ENCODE data around the gene PIK3R5.

PIK3R5 gene

DNA sequence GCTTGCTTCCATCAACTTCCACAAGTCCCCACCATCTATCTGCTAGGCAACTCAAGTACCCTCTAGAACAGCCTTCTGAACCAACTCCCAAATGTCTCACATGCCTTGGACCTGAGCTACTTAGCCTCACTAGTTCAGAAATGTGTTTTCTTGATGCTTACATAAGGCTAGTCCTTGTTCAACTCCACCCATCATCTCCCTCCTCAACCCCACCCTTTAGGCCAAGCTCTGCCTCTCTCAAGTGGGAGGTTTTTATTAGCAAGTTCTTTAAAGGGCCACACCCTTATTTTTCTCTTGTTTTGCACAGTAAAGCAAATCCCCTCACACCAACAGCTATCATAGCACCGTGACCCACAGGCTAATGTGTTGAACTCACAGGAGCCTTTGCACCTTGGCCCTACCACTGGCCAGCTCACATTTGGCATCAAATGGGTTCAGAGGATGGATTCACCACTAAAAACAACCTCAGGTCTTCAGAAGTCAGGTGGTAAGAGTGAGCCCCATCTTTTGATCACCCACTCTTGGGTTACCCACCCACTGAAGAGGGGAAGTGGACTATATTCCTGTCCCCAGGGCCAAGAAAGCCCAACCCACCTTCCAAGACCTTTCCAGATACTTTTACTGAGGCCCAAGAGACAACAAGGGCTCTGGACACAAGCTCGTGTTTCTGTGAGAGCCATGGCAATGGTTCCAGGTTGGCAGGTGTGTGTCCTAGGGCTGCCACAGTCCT is 12.2 kb downstream of the PIK3R5 start:
- DNase-seq (ENCODE audit: low read depth in 1 of 2, low spot score in 1 of 2), result no peak

DNA sequence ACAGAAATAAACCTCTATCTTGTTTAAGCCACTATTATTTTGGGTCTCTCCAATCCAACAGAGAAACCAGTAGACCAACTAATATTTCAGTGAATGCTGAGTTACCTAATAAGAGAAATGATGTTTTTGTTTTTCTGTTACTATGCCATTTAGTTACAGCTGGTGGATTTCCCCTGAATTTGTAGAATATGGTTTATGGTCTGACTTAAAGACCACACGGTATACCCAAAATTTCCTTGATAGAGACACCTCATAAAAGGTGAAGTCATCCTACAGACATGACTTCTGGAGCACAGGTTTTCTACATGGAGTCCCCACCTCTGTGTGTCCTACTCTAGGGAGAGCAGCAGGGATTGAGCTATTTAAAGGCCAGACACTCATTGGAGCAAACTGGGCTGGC is 13.3 kb downstream of the PIK3R5 start:
- no peak for DNase-seq (ENCODE audit: low read depth in 1 of 2, low spot score in 1 of 2)

DNA sequence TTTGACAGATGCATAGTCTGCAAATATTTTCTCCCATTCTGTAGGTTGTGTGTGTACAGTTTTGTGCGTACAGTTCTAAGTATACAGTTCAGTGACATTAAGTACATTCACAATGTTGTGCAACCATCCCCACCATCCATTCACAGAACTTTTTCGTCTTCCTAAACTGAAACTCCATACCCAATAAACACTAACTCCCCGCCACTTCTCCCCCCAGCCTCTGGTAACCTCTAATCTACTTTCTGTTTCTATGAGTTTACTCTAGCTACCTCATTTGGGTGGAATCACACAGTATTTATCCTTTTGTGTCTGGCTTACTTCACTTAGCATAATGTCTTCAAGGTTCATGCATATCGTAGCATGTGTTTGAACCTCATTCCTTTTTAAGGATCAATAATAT is 14.3 kb downstream of the PIK3R5 start:
- DNase-seq (ENCODE audit: low read depth in 1 of 2, low spot score in 1 of 2), result no peak

DNA sequence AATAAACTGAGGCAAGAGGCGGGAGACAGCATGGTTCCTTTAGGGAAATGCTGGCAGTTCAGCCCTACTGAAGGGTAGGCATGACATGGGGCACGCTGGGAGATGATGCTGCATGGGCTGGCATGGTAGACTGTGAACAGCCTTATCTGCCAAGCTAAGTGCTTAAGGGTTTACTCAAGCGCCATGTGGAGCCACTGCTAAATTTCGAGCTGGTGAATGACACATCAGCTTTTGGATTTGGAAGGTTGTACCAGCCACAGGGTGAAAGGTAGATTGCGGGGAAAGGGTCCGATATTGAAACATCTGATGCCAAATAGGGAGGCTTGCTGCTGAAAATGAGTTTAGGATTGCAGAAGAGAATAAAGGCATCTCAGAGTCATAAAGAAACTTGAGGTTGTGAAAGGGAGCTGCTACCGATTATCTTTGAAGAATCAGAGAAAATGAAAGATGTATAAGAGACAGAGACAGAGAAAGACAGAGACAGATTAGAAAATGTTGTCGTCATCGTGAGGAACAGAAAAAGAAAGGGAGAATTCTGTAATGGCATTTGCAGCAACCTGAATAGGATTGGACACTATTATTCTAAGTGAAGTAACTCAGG is 16.3 kb downstream of the PIK3R5 start:
- no peak for DNase-seq (ENCODE audit: low read depth in 1 of 2, low spot score in 1 of 2)

DNA sequence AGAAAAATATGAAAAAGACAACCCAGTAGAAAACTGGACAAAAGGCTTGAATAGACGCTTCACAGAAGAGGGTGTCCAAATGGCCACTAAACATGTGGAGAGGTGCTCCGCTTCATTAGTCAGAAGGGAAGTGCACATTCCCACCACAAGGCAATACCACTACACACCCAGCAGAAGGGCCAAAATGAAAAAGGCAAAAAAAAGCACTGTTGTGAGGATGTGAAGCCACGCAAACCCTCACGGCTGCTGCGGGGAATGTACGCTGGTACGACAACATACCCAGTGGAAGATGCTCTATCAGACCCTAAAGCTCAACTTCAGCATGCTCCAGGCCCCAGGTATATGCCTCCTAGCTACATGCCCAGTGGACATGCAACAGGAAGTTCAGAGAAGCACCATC is 17.0 kb downstream of the PIK3R5 start:
- DNase-seq (ENCODE audit: low read depth in 1 of 2, low spot score in 1 of 2), result no peak

DNA sequence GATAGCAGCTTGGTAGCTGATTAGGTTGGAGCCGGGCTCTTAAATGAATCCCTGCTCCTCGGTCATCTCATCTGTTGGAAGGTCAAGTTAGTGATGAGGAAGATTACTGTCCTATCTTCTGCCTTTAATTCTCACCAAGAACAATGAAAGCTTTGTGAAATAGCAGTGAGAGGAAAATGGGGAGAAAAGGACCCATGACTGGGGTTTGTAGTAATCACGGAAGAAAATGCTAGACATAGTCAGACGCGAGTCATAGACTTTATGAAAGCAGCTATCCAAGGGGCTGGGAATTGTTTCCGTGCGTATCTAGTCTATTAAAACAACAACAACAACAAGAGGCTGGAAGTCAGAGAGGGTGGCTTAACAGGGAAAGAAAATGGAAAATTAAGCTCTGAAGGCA is 18.3 kb downstream of the PIK3R5 start:
- DNase-seq (ENCODE audit: low read depth in 1 of 2, low spot score in 1 of 2), result no peak

DNA sequence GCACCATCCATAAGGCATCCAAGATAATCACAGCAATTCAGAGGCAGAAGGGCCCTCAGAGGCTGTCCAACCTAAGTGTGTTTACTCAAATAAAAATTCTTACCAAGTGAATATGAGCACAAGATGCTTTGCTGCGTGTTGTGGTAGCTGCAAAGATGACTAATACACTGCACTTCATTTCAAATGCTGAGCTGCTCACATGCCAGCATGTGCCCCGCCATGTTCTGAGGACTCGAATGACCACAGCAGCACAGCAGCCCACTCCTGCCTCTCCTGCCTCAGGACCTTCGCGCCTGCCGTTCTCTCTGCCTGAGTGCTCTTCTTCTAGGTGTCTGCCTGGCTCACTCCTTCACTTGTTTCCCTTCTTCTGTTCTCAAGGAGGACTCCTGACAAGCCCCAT is 19.0 kb downstream of the PIK3R5 start:
- DNase-seq (ENCODE audit: low read depth in 1 of 2, low spot score in 1 of 2), result no peak

DNA sequence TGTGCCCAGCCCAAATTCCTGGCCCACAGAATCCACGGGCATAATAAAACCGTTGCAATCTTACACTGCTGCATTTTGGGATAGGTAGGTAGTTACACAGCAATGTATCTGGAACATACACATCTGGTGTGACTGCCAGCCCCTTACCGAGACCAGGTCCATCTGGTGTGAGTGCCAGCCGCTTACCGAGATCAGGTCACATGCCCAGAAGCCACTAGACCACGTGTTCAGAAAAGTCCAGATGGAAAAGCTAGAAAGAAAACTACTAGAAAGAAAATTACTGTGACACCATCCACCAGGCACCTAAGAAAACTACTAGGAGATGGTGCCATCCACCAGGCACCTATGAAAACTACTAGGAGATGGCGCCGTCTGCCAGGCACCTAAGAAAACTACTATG is 19.4 kb downstream of the PIK3R5 start:
- DNase-seq (ENCODE audit: low read depth in 1 of 2, low spot score in 1 of 2), result no peak

DNA sequence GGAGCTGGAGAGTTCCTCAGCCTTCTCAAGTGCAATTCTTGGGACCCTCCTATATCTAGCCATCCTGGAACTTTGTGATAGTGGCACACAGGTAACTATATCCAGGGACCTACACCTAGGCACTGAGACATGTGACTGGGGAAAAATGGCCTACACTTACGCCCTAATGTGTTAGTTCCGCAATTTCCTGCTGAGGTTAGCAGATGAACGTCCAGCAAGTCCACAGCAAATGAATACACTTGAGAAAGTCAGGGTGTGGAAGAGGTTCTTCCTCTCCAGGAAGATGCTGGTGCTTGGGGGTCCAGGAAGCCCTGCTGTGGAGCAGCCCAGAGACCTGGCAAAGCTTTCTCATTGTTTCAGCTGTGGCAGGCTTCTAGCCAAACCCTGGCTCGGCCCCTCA is 20.8 kb downstream of the PIK3R5 start:
- DNase-seq (ENCODE audit: low read depth in 1 of 2, low spot score in 1 of 2), result no peak

DNA sequence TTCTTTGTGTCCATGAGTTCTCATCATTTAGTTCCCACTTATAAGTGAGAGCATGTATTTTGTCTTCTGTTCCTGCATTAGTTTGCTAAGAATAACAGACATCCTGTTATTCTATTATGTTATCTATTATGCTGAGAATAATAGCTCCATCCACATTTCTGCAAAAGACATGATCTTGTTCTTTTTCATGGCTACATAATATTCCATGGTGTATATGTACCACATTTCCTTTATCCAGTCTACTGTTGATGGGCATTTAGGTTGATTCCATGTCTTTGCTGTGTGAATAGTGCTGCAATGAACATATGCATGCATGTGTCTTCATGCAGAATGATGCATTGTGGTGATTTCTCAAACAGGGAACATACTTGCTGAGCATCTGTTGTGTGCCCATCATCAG is 21.4 kb downstream of the PIK3R5 start:
- no peak for DNase-seq (ENCODE audit: low read depth in 1 of 2, low spot score in 1 of 2)

DNA sequence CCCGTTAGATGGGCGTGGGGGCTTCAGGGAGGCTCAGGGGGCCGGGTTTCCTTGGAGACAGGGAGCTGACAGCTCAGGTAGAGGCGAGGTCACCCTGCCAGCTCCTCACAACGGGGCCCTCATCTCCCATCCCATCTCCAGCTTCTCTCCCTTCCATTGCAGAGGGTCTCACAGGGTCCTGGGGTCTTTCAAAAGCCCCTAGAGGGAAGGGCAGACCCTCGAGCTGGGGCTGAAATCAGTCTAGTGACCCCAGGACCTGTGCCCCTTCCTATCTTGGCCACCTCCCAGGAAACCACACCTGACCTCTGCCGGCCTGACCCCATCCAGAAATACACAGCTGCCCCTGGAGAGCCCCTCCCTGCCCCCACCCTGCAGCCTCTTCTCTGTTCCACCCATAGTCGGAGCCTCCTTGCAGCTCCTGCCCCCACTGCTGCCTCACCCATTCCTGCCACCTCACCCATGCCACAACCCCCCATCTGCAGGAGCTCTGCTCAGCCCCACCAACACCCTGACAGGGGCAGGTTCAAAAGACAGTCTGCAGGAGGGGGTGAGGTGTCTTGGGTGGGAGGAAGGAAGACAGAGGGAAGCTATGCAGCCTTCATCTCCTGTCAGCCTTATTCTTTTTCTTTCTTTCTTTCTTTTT is 23.4 kb downstream of the PIK3R5 start:
- DNase-seq (ENCODE audit: low read depth in 1 of 2, low spot score in 1 of 2), result no peak

DNA sequence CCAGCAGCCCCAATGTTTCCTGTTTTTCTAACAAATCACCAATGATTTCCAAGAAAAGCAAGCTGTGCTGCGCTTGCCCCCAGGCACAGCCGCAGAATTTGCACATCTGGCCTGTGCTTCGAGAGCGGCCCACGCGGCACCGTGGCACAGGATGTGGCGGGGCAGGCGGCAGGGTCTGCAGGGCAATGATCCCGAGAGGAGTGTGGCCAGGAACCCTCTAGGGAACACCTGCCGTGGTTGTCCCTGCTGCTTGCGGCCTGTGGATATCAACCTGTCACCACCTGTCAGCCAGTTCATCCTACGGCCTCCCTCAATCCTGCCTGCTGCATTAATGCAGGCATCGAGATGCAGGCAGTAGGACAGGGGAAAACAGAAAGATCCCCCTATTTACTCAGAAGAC is 24.0 kb downstream of the PIK3R5 start:
- peak in 1 of 2 donors; percentile 26 for DNase-seq (ENCODE audit: low read depth in 1 of 2, low spot score in 1 of 2)

DNA sequence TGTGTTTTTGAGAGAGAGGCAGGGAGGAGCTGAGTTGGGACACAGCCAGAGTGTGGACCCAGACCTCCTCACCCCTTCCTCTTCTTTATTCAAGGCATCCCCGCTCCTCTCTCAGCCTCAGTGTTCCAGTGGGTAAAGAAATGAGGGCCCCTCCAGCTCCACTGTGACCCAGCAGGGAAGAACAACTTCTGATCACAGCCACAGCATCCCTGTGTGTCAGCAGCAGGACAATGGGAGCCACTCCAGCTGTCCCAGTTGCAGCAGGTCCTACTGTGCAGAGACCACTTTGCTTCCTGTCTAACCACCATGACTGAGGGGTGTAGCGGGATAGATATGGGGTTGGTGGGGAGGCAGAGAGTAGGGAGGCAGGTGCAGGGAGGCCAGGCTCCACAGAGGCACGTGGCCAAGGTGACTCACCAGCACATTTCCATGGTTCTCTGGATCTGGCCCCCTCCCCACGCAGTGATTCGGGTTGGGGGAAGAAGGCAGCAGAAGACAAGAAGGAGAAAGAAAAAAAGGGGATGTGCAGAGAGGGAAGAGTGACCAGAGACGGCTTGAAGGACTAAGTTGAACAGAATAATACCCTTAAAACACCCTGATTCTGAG is 24.5 kb downstream of the PIK3R5 start:
- DNase-seq (ENCODE audit: low read depth in 1 of 2, low spot score in 1 of 2), result no peak

DNA sequence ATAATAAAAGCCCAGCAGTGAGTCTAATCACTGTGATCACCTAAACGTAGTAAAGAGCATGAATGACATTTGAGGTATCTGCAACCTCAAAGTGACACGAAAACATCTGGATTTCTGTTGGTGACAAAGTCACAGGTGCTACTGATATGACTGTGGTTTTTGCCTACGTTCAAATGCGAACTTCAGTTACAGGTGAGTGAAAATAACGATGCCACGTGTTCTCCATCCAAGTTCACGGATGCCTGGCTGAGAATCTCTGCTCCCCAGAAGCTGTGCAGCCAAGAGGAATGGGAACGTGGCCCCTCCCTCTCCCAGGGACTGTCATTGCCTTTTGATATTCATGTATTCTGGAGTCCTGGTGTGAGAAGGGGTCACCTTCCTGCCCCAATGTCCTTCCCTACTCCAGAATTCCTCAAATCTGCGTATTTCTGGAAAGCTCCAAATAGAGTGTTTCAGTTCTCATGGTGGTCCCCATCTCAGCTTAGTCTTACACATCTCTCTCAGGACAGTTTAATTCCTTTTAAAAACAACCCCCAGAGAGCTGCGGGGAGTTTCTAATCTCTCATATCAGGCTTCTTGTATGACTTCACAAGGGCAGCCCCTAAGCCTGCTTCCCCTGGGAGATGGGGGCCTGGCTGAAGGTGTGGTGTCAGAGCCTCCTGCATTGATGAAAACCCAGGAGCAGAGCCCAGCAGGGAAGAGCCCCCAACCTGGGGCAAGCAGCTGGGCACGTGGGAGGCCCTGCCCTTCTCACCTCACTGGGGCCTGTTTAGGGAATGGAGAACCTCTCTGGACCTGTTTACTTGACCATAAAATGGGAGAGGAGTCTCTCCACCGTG is 25.8 kb downstream of the PIK3R5 start:
- no peak for DNase-seq (ENCODE audit: low read depth in 1 of 2, low spot score in 1 of 2)

DNA sequence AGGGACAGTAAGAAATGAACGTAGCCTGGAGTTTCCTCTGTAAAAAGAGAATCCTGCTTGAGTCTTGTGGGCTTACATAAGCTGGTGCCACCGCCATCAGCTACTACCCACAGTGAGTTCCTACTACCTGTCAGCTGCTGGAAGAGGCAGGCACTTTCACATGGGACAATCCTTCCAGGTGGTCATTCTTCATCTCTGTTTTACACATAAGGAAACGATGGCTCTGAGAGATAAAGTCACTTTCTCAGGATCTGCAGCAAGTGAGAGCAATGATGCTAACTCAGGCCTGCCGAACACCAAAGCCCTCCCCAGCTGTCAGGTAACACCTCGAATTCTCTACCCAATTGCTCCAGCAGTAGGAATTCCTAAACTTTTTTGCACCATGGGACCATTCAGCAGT is 26.6 kb downstream of the PIK3R5 start:
- DNase-seq (ENCODE audit: low read depth in 1 of 2, low spot score in 1 of 2), result no peak

DNA sequence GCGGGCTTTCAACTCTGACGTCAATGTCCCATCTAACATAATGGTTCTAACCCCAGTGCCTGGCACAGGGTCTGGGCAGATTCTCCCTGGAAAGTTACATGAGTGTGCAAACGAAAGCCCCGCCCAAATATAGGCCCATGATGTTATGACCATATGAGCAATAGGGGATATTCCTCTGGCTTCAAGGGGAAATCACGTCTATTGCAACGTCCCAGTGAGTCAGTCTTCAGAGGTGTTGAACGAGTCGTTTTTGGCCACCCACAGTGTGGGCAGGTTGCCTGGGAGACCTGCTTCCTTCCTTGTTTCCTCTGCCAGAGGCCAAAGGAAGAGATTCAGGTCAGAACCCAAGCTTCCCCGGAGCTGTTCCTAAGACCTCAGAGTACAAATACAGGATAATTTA is 30.3 kb downstream of the PIK3R5 start:
- DNase-seq (ENCODE audit: low read depth in 1 of 2, low spot score in 1 of 2), result peak in 1 of 2 donors; percentile 50

DNA sequence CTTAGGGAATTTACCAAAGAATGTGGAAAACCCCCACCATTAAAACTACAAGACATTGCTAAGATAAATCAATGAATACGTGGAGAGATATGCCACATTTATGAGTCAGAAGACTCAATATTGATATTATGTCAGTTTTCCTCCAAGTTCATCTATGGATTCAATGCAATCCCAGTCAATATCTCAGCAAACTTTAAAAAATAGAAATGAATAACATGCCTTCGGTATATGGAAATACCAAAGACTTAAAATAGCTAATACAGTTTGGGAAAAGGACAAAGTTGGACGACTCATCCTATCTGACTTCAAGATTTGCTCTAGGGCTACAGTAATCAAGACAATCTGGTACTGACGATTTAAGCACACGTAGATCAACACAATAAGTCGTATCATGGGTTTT is 31.2 kb downstream of the PIK3R5 start:
- DNase-seq (ENCODE audit: low read depth in 1 of 2, low spot score in 1 of 2), result no peak

DNA sequence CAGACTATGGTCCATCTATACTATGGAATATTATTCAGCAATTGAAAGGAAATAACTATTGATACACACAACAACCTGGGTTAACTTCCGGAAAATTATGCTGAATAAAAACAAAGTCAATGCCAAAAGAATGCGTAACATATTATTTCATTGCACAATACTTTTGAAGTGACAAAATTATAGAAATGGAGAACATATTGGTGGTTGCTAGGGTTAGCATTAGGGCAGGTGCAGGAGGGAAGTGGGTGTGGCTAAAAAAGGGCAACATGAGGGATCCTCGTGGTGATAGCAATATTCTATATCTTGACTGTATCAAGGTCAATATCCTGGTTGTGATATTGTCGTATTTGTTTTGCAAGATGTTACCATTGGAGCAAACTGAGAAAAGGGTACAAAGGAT is 34.9 kb downstream of the PIK3R5 start:
- DNase-seq (ENCODE audit: low read depth in 1 of 2, low spot score in 1 of 2), result no peak

DNA sequence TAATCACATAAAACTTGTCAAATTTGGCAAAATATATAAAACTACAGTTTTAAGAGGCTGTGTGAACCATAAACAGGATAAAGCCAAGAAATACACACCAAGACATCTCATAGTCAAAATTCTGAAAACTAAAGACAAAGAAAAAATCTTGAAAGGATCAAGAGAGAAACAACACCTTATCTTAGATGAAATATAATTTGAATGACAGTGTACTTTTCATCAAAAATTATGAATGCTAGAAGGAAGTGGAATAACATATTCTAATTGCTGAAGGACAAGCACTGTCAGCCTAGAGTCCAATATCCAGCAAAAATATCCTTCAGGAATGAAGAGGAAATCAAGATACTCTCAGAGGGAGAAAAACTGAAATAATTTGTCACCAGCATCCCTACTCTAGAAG is 37.2 kb downstream of the PIK3R5 start:
- no peak for DNase-seq (ENCODE audit: low read depth in 1 of 2, low spot score in 1 of 2)

DNA sequence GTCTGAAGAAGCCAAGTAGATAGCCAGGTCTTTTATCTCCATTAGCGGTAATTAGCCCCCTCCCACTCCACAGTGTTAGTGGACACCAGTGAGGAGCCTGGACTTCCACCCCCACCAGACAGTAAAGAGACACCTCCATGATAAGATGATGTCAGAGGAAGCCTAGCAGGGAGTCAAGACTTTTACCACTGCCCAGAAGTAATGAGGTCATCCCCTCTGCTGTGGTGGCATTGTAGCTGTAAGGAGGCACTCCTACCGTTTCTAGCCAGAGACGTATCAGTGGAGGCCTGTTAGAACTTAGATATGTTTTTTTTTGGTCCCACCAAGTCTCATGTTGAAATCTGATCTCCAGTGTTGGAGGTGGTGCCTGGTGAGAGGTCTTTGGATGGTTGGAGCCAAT is 38.1 kb downstream of the PIK3R5 start:
- no peak for DNase-seq (ENCODE audit: low read depth in 1 of 2, low spot score in 1 of 2)

DNA sequence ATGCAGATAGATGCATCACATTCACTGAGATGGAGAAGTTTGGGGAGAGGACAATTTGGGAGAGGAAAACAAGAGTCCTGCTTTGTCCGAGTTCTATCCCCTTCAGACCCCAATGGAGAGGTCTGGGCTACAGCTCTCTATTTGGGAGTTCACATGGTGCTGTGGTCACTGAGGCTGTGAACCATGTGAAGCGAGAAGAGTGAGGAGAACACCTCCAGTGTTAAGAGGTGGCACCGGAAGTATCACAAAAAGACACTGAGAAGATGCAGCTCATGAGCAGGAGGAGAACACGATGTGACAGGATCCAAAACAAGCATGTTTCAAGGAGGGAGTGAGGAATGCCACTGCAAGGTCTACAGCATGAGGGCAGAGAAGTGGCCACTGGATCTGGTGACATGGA is 39.7 kb downstream of the PIK3R5 start:
- no peak for DNase-seq (ENCODE audit: low read depth in 1 of 2, low spot score in 1 of 2)

Data from activated T-helper 1 cell treated with anti-CD3 and anti-CD28 coated beads, Interleukin-2, amount 50 U/mL, for 16 hours (primary cell).